WI38 (cell line): ENCODE data around the gene ARL11.
"Not testable (repeated sequence)": the region's sequence is repeated elsewhere in the genome, so short reads cannot be mapped to it uniquely, and the experiment has no call there.

Experiments
- H3K4me3 ChIP-seq: 2 replicates; pipeline ENCODE4 v1.5.1; 2011; ENCODE audit warnings: low read depth, mild to moderate bottlenecking, control low read depth, low read length
- CTCF ChIP-seq: IDR thresholded peaks from 2 replicates; pipeline ENCODE4 v1.5.1; 2012; ENCODE audit warnings: low read depth, mild to moderate bottlenecking, control low read depth, low read length

The ARL11 gene

GRCh38 chr13:49606747-49607648 lies 21.3 kb upstream of the ARL11 start:
- no peak overlapping the region for H3K4me3 ChIP-seq
- TF ChIP-seq CTCF, result peak; percentile 72

- no peak overlapping the region for H3K4me3 ChIP-seq
- no peak for TF ChIP-seq CTCF
Measured at GRCh38 chr13:49607761-49608160, 20.5 kb upstream of the ARL11 start.

GRCh38 chr13:49608651-49609331 lies 19.5 kb upstream of the ARL11 start:
- no peak overlapping the region for H3K4me3 ChIP-seq
- TF ChIP-seq CTCF, result no peak

- no peak overlapping the region for H3K4me3 ChIP-seq
- no peak for TF ChIP-seq CTCF
Measured at GRCh38 chr13:49610176-49610575, 18.1 kb upstream of the ARL11 start.

GRCh38 chr13:49612042-49612441 lies 16.3 kb upstream of the ARL11 start:
- not testable (repeated sequence) for H3K4me3 ChIP-seq

- TF ChIP-seq CTCF, result no peak
Measured at GRCh38 chr13:49615836-49616675, 12.3 kb upstream of the ARL11 start.

GRCh38 chr13:49616676-49617065 lies 11.6 kb upstream of the ARL11 start:
- no peak overlapping the region for H3K4me3 ChIP-seq

More at GRCh38 chr13:49615836-49616675, 12.3 kb upstream of the ARL11 start:
- H3K4me3 ChIP-seq, result no peak overlapping the region

More at GRCh38 chr13:49616676-49617065, 11.6 kb upstream of the ARL11 start:
- no peak for TF ChIP-seq CTCF
